BLaER1 treated with 17β-estradiol and CSF1 and Interleukin-3, amounts not matched to agents 10 nM and 100 nM (cell line): ENCODE data around the gene SNHG17.
"Not testable (repeated sequence)": the region's sequence is repeated elsewhere in the genome, so short reads cannot be mapped to it uniquely, and the experiment has no call there.

ENCODE experiments used
- H3K27ac ChIP-seq, 11 experiments: shearing (Covaris generic); formaldehyde crosslinking; 2 replicates each; pipeline ENCODE4 v1.8.1; 2022
- H3K27me3 ChIP-seq, 11 experiments: shearing (Covaris generic); formaldehyde crosslinking; 2 replicates each; pipeline ENCODE4 v1.8.1; 2022
- H3K36me3 ChIP-seq, 11 experiments: shearing (Covaris generic); formaldehyde crosslinking; 2 replicates each; pipeline ENCODE4 v1.8.1; 2022
- H3K4me1 ChIP-seq, 10 experiments: shearing (Covaris generic); formaldehyde crosslinking; 2 replicates each; pipeline ENCODE4 v1.8.1; 2022
- H3K4me2 ChIP-seq, 11 experiments: shearing (Covaris generic); formaldehyde crosslinking; 2 replicates each; pipeline ENCODE4 v1.8.1; 2022
- H3K4me3 ChIP-seq, 10 experiments: shearing (Covaris generic); formaldehyde crosslinking; 2 replicates each; pipeline ENCODE4 v1.8.1; 2022
- H3K9ac ChIP-seq, 11 experiments: shearing (Covaris generic); formaldehyde crosslinking; 2 replicates each; pipeline ENCODE4 v1.8.1; 2022
- H3K9me3 ChIP-seq, 11 experiments: shearing (Covaris generic); formaldehyde crosslinking; replicated peaks in 1 of 11; 2 replicates each; pipeline ENCODE4 v1.8.1; 2022
- H4K20me1 ChIP-seq, 11 experiments: shearing (Covaris generic); formaldehyde crosslinking; 2 replicates each; pipeline ENCODE4 v1.8.1; 2022
- Cebpa-rat ChIP-seq, 11 experiments: shearing (Covaris generic); IDR thresholded peaks; 2 replicates each; pipeline ENCODE4 v1.8.1; 2022

The SNHG17 gene

DNA sequence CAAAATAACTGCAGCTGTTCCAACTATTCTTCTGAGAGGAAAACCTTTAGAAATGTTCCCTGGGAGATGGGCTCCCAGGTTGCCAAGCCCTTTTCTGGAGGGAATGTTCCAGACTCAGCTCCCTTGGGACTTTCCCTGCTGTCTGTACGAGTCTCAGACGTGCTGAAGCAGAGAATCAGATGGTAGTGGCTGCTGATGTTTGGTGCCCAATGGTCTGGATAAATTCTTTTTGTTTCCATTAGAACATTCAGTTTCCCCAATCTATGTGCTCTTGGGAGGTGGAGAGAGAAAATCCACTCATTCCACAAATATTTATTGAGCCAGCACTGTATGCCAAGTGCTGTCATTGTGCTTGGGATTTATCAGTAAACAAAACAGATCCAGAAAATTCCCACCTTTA is 40.0 kb downstream of the SNHG17 start:
- Histone ChIP-seq H3K9ac (no peak overlapping the region), H3K27ac (no peak overlapping the region), H3K9me3 (no peaks in the 10 kb centered on the region), H4K20me1 (no peaks in the 10 kb centered on the region), H3K4me1 (peaks cover 0 to 16% (median 0%) of the 10 kb centered on the region in 10 experiments; a peak in 6 of 20 replicates), H3K36me3 (no peaks in the 10 kb centered on the region), H3K4me3 (no peak overlapping the region), H3K4me2 (peak overlapping the region in 3 of 11 experiments; percentile 32 to 71 (median 49); a peak in 6 of 22 replicates), H3K27me3 (no peaks in the 10 kb centered on the region)
- no peak for TF ChIP-seq Cebpa-rat (IDR thresholded peaks at IDR 0.05)

DNA sequence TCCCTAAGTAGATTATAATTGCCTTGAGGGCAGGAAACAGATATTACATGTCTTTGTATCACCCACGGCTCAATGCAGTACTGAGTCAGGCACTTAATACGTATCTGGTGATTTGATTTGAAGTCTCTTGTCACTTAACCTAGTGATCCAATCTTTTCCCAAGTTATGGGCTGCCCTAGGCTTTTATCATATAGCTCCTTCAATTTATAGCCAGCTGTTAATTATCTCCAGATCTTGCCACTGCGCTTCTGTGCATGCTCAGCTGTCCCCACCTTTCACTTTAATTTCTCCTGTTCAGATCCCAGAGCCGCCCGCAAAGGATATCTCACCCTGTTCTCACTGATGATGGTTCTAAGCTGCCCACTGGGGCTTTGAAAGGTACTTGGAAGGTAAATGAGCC is 41.9 kb downstream of the SNHG17 start:
- Histone ChIP-seq H3K4me2 (no peak overlapping the region), H3K27ac (no peak overlapping the region), H3K4me1 (peaks cover 0 to 16% (median 0%) of the 10 kb centered on the region in 10 experiments; a peak in 6 of 20 replicates), H3K4me3 (no peak overlapping the region), H3K9me3 (no peaks in the 10 kb centered on the region), H3K27me3 (no peaks in the 10 kb centered on the region), H3K9ac (no peak overlapping the region), H4K20me1 (no peaks in the 10 kb centered on the region), H3K36me3 (no peaks in the 10 kb centered on the region)
- TF ChIP-seq Cebpa-rat (IDR thresholded peaks at IDR 0.05): no peak

DNA sequence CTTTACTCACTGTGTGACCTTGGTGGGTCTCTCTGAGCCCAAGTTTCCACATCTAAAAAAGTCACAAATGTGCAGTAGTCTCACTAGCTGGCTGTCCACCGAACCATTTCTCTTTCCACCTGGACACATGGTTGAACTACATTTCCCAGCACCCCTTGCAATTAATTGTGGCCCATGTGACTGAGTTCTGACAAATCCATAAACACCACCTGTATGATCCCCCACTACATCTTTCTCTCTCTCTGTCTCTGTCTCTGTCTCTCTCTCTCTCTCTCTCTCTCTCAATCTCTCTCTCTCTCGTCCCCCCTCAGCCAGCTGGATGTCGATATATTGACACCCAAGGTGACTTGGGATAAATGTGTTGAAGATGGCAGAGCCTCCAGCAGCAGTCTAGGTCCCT is 42.8 kb downstream of the SNHG17 start:
- Histone ChIP-seq H3K27ac (no peak overlapping the region), H3K9me3 (no peaks in the 10 kb centered on the region), H3K36me3 (no peaks in the 10 kb centered on the region), H3K9ac (no peak overlapping the region), H3K4me3 (no peak overlapping the region), H3K4me2 (no peak overlapping the region), H3K27me3 (no peaks in the 10 kb centered on the region), H4K20me1 (no peaks in the 10 kb centered on the region), H3K4me1 (peaks cover 0 to 16% (median 0%) of the 10 kb centered on the region in 10 experiments; a peak in 6 of 20 replicates)
- no peak for TF ChIP-seq Cebpa-rat (IDR thresholded peaks at IDR 0.05)

DNA sequence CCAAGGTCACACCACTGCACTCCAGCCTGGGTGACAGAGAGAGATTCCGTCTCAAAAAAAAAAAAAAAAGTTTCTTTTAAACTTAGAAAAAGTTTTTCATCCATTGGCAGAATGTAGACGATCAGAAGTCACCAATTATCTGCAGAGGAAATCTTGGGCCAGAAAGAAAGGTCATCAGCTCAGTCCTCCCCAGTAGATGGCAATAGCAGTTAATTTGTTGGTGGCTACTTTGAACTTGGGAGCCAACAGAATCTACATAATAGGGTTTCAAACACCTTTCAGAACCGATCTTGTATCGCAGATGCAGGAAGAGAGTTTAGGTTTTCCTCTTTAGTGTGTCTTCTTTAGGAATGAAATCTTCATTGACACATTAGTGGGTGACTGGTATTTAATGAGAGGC is 47.2 kb downstream of the SNHG17 start:
- no peaks in the 10 kb centered on the region for H3K27me3 ChIP-seq
- no peak for TF ChIP-seq Cebpa-rat (IDR thresholded peaks at IDR 0.05)
- no peak overlapping the region for H3K4me2 ChIP-seq
- H3K4me1 ChIP-seq: no peaks in the 10 kb centered on the region
- H4K20me1 ChIP-seq: no peaks in the 10 kb centered on the region
- no peaks in the 10 kb centered on the region for H3K9me3 ChIP-seq
- no peak overlapping the region for H3K4me3 ChIP-seq
- no peaks in the 10 kb centered on the region for H3K36me3 ChIP-seq
- H3K27ac ChIP-seq: no peak overlapping the region
- no peak overlapping the region for H3K9ac ChIP-seq

DNA sequence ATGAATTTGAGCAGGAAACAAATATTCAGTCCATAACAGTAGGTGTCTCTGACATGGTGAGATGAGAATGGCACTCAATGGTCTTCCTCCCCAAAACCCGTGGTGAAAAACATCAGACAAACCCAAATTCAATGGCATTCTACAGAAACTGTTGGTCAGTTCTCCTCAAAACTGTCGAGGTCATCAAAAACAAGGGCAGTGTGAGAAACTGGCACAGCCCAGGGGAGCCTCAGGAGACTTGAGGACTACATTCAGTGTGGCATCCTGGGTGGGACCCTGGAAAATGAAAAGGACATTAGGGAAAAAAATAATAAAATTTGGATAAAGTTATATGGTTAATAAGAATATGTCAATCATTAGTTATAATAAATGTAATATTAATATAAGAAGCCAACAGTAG is 48.3 kb downstream of the SNHG17 start:
- H4K20me1 ChIP-seq: no peaks in the 10 kb centered on the region
- H3K9ac ChIP-seq: no peak overlapping the region
- no peaks in the 10 kb centered on the region for H3K9me3 ChIP-seq
- H3K4me3 ChIP-seq: no peak overlapping the region
- no peaks in the 10 kb centered on the region for H3K36me3 ChIP-seq
- no peak overlapping the region for H3K4me2 ChIP-seq
- H3K27me3 ChIP-seq: no peaks in the 10 kb centered on the region
- no peak for TF ChIP-seq Cebpa-rat (IDR thresholded peaks at IDR 0.05)
- no peaks in the 10 kb centered on the region for H3K4me1 ChIP-seq
- H3K27ac ChIP-seq: no peak overlapping the region

DNA sequence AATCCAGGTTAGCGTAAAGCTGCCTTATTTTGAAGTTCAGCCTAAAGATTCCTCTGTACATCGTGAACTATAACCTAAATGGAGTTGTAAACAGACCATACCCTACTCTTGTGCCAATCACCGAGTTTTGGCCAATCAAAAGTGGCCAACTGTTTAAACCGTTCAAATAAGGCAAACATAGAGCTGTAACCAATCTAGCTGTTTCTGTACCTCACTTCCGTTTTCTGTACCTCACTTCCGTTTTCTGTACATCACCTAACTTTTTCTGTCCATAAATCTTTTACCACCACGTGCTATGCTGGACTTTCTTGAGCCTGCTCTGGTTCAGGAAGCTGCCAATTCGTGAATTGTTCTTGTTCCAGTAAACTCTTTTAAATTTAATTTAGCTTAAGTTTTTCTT is 49.1 kb downstream of the SNHG17 start:
- no peak overlapping the region for H3K27ac ChIP-seq
- no peak overlapping the region for H3K4me3 ChIP-seq
- no peak overlapping the region for H3K9ac ChIP-seq
- H4K20me1 ChIP-seq: no peaks in the 10 kb centered on the region
- H3K4me1 ChIP-seq: no peaks in the 10 kb centered on the region
- H3K9me3 ChIP-seq: no peaks in the 10 kb centered on the region
- no peaks in the 10 kb centered on the region for H3K36me3 ChIP-seq
- TF ChIP-seq Cebpa-rat (IDR thresholded peaks at IDR 0.05): no peak
- H3K4me2 ChIP-seq: no peak overlapping the region
- no peaks in the 10 kb centered on the region for H3K27me3 ChIP-seq

DNA sequence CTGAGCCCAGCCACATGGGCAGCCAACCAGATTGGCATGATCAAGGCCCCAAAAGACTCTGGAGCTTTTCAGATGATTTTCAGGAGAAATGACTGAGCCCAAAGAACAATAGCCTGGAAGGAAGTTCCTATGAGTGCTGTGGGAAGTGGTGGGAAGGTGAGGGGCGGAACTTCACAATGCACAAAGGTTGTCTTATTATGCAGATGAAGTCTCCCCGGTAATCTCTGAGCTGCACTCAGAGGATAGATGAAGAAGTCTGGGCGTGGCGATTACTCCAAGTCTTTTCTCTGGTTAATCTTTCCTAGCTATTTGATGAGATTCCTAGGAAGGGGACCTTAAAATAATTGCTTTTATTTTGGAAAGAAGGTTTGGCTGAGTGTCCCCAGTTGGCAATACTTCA is 52.0 kb downstream of the SNHG17 start:
- 0 out of 22 replicates have a peak, but pooled peaks cover 0 to 6% (median 0%) of the 10 kb centered on the region in 11 experiments for H3K9me3 ChIP-seq
- no peaks in the 10 kb centered on the region for H4K20me1 ChIP-seq
- H3K36me3 ChIP-seq: no peaks in the 10 kb centered on the region
- H3K4me2 ChIP-seq: no peak overlapping the region
- no peak for TF ChIP-seq Cebpa-rat (IDR thresholded peaks at IDR 0.05)
- H3K4me1 ChIP-seq: no peaks in the 10 kb centered on the region
- H3K9ac ChIP-seq: no peak overlapping the region
- H3K4me3 ChIP-seq: no peak overlapping the region
- H3K27ac ChIP-seq: no peak overlapping the region
- no peaks in the 10 kb centered on the region for H3K27me3 ChIP-seq

DNA sequence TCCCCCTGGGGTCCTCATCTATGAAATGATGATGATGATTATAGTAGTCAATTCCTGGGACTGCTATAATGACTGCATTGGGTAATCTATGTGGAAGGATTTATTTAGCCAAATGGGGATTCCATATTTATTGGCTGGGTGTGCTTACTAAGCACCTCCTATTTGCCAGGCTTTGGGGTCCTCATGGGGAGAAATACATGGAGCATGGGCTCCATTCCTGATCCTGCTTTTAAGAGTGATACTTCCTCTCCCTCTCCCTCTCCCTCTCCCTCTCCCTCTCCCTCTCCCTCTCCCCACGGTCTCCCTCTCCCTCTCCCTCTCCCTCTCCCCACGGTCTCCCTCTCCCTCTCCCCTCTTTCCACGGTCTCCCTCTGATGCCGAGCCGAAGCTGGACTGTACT is 57.3 kb downstream of the SNHG17 start:
- H3K9me3 ChIP-seq, H3K27ac ChIP-seq, H3K4me1 ChIP-seq, H3K9ac ChIP-seq, H3K27me3 ChIP-seq, H3K36me3 ChIP-seq, H3K4me3 ChIP-seq, H3K4me2 ChIP-seq, H4K20me1 ChIP-seq: not testable (repeated sequence)

DNA sequence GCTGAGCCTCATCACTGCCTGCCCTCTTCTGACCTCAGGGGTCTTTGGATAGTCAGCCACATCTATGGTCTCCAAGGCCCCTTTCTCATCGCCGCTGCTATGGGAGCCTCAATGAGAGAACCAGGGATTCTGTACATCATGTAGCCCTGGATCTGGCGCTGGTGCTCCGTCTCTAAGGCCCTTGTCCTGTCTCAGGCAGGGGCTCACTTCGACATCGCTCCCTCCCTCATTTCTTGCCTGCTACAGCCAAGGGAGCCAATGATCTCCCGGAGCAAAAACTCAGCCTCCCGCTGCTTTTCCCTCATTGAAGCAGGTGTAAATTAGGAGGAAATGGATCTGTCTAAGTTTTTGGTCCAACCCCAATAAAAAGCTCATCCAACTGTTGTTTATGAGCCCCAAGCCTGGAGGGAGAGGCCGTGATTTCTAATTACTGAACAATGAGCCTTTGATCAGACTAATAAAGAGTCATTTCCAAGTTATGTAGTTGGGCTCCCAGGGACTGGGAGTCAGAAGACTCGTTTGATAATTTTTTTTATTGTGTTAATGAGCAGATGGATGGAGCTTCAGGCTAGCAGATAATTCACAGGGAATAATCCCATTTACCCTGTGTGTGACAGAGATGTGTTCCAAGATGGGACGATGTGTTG is 58.0 kb downstream of the SNHG17 start:
- Histone ChIP-seq H3K36me3 (no peaks in the 10 kb centered on the region), H3K9ac (no peak overlapping the region), H3K4me1 (no peaks in the 10 kb centered on the region), H3K27ac (no peak overlapping the region), H3K4me2 (no peak overlapping the region), H3K27me3 (no peaks in the 10 kb centered on the region), H3K4me3 (no peak overlapping the region), H4K20me1 (no peaks in the 10 kb centered on the region), H3K9me3 (0 out of 22 replicates have a peak, but pooled peaks cover 0 to 6% (median 0%) of the 10 kb centered on the region in 11 experiments)
- TF ChIP-seq Cebpa-rat (IDR thresholded peaks at IDR 0.05): no peak

DNA sequence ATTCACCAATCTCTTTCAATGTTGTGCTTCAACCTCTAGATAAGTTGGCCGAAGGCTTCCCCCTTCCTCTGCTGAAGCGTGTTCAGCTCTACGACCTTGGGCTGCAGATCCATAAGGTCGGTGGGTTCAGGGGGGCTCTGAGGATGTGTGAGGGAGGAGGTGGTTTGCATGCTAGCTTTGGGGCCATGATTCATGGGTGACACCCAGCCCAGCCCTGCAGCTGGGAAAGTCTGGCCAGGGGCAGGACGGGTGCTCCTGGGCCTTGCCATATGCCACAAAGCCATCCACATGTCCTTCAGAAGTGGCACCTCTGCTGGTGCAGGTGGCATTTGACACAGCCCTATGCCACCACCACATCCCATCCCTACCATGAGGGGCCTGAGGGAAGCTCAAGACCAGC is 61.2 kb downstream of the SNHG17 start:
- H3K4me2 ChIP-seq: no peak overlapping the region
- no peaks in the 10 kb centered on the region for H3K27me3 ChIP-seq
- no peak overlapping the region for H3K27ac ChIP-seq
- no peak overlapping the region for H3K9ac ChIP-seq
- TF ChIP-seq Cebpa-rat (IDR thresholded peaks at IDR 0.05): no peak
- no peaks in the 10 kb centered on the region for H3K4me1 ChIP-seq
- 0 out of 22 replicates have a peak, but pooled peaks cover 0 to 2% (median 0%) of the 10 kb centered on the region in 11 experiments for H3K9me3 ChIP-seq
- H4K20me1 ChIP-seq: no peaks in the 10 kb centered on the region
- no peak overlapping the region for H3K4me3 ChIP-seq
- H3K36me3 ChIP-seq: no peaks in the 10 kb centered on the region
